ENCODE data around the gene NCKIPSD. TPM values are rescaled to one million over a fixed set of nuclear protein-coding genes. Genes with fewer than 3 reads are reported as not detected.

Gene NCKIPSD
- total RNA-seq, 2 experiments from 2014 or later, result 56.5 to 57.1 TPM

GRCh38 chr3:48684480-48685143 lies 1.1 kb downstream of the NCKIPSD start:
- H3K27ac Mint-ChIP-seq, result peak overlapping the region; percentile 88
- H3K4me3 Mint-ChIP-seq, result peak overlapping the region; percentile 83
- no peaks in the 10 kb centered on the region for H3K27me3 Mint-ChIP-seq (ENCODE audit: low read depth)
- H3K9me3 Mint-ChIP-seq (ENCODE audit: insufficient read depth), result no peaks in the 10 kb centered on the region
- DNase-seq, result no peak
- H3K4me1 Mint-ChIP-seq (ENCODE audit: low read depth), result peaks cover 44% of the 10 kb centered on the region
- ATAC-seq, result no peak
- H3K36me3 Mint-ChIP-seq (ENCODE audit: low read depth), result peaks cover 53% of the 10 kb centered on the region
- CTCF ChIA-PET, result interaction anchor here (0.8 to 2.2 kb wide), 8 partner anchors 9 to 307 kb away, joined by 3 to 7 read pairs (median 4); partner anchors contain the start of genes CELSR3 and SLC26A6
- POLR2A ChIA-PET, result interaction anchor here (0.6 to 1.3 kb wide), 5 partner anchors 17 to 655 kb away, joined by 3 to 6 read pairs (median 3); partner anchors contain the start of genes CELSR3, SLC26A6 and USP4

- H3K27ac Mint-ChIP-seq, result peak overlapping the region; percentile 67
- ChIA-PET POLR2A (interaction anchor here (1.2 to 1.3 kb wide), 2 partner anchors 21 to 49 kb away, joined by 3 read pairs; partner anchors contain the start of genes CELSR3 and SLC26A6), CTCF (interaction anchor here (0.8 to 2.2 kb wide), 7 partner anchors 9 to 283 kb away, joined by 3 to 7 read pairs (median 4); partner anchors contain the start of genes CELSR3 and SLC26A6)
- no peaks in the 10 kb centered on the region for H3K9me3 Mint-ChIP-seq (ENCODE audit: insufficient read depth)
- H3K4me3 Mint-ChIP-seq, result peak overlapping the region; percentile 83
- peaks cover 50% of the 10 kb centered on the region for H3K36me3 Mint-ChIP-seq (ENCODE audit: low read depth)
- no peak for DNase-seq
- no peak for ATAC-seq
- H3K27me3 Mint-ChIP-seq (ENCODE audit: low read depth), result no peaks in the 10 kb centered on the region
- H3K4me1 Mint-ChIP-seq (ENCODE audit: low read depth), result peaks cover 49% of the 10 kb centered on the region
These were observed 1.7 kb downstream of the NCKIPSD start for GRCh38 chr3:48684054-48684349.

- Mint-ChIP-seq H3K9me3 (ENCODE audit: insufficient read depth) (no peaks in the 10 kb centered on the region), H3K4me3 (no peak overlapping the region), H3K27me3 (ENCODE audit: low read depth) (no peaks in the 10 kb centered on the region), H3K4me1 (ENCODE audit: low read depth) (peaks cover 49% of the 10 kb centered on the region), H3K36me3 (ENCODE audit: low read depth) (peaks cover 49% of the 10 kb centered on the region), H3K27ac (no peak overlapping the region)
- DNase-seq (no peak), ATAC-seq (no peak)
- ChIA-PET POLR2A (no interaction called here), CTCF (interaction anchor here (2.2 kb wide), 1 partner anchor 19 kb away, joined by 7 read pairs; the partner anchor contains the start of gene CELSR3)
These were observed 2.9 kb downstream of the NCKIPSD start for GRCh38 chr3:48682786-48683185.

GRCh38 chr3:48681974-48682610 lies 3.6 kb downstream of the NCKIPSD start:
- ATAC-seq (no peak), DNase-seq (no peak)
- no peak overlapping the region for H3K4me3 Mint-ChIP-seq
- peaks cover 51% of the 10 kb centered on the region for H3K36me3 Mint-ChIP-seq (ENCODE audit: low read depth)
- H3K4me1 Mint-ChIP-seq (ENCODE audit: low read depth), result peaks cover 49% of the 10 kb centered on the region
- ChIA-PET CTCF (no interaction called here), POLR2A (no interaction called here)
- H3K9me3 Mint-ChIP-seq (ENCODE audit: insufficient read depth), result no peaks in the 10 kb centered on the region
- H3K27me3 Mint-ChIP-seq (ENCODE audit: low read depth), result no peaks in the 10 kb centered on the region
- H3K27ac Mint-ChIP-seq, result peak overlapping the region; percentile 43

GRCh38 chr3:48681541-48681880 lies 4.2 kb downstream of the NCKIPSD start:
- ChIA-PET CTCF (no interaction called here), POLR2A (no interaction called here)
- no peaks in the 10 kb centered on the region for H3K9me3 Mint-ChIP-seq (ENCODE audit: insufficient read depth)
- DNase-seq (no peak), ATAC-seq (no peak)
- H3K4me1 Mint-ChIP-seq (ENCODE audit: low read depth), result peaks cover 46% of the 10 kb centered on the region
- H3K27ac Mint-ChIP-seq, result no peak overlapping the region
- H3K27me3 Mint-ChIP-seq (ENCODE audit: low read depth), result no peaks in the 10 kb centered on the region
- peaks cover 49% of the 10 kb centered on the region for H3K36me3 Mint-ChIP-seq (ENCODE audit: low read depth)
- no peak overlapping the region for H3K4me3 Mint-ChIP-seq

GRCh38 chr3:48680811-48681540 lies 4.7 kb downstream of the NCKIPSD start:
- Mint-ChIP-seq H3K4me3 (no peak overlapping the region), H3K4me1 (ENCODE audit: low read depth) (peaks cover 41% of the 10 kb centered on the region), H3K9me3 (ENCODE audit: insufficient read depth) (no peaks in the 10 kb centered on the region), H3K27ac (peak overlapping the region; percentile 79), H3K27me3 (ENCODE audit: low read depth) (no peaks in the 10 kb centered on the region), H3K36me3 (ENCODE audit: low read depth) (peaks cover 51% of the 10 kb centered on the region)
- no peak for ATAC-seq
- DNase-seq, result no peak
- ChIA-PET CTCF (no interaction called here), POLR2A (interaction anchor here (0.6 kb wide), 1 partner anchor 78 kb away, joined by 3 read pairs; no protein-coding TSS in a partner anchor)

GRCh38 chr3:48679411-48680391 lies 6.0 kb downstream of the NCKIPSD start:
- Mint-ChIP-seq H3K27ac (peak overlapping the region; percentile 10), H3K36me3 (ENCODE audit: low read depth) (peaks cover 56% of the 10 kb centered on the region)

GRCh38 chr3:48678566-48679380 lies 6.9 kb downstream of the NCKIPSD start:
- POLR2A ChIA-PET, result no interaction called here
- no peak for ATAC-seq

More at GRCh38 chr3:48679411-48680391, 6.0 kb downstream of the NCKIPSD start:
- H3K4me1 Mint-ChIP-seq (ENCODE audit: low read depth), result peaks cover 37% of the 10 kb centered on the region
- H3K4me3 Mint-ChIP-seq, result no peak overlapping the region
- no peak for DNase-seq
- CTCF ChIA-PET, result no interaction called here
- no peak for ATAC-seq
- H3K9me3 Mint-ChIP-seq (ENCODE audit: insufficient read depth), result no peaks in the 10 kb centered on the region
- no peaks in the 10 kb centered on the region for H3K27me3 Mint-ChIP-seq (ENCODE audit: low read depth)
- POLR2A ChIA-PET, result no interaction called here

GRCh38 chr3:48678056-48678455 lies 7.7 kb downstream of the NCKIPSD start:
- CTCF ChIA-PET, result no interaction called here
- DNase-seq (no peak), ATAC-seq (no peak)
- H3K4me1 Mint-ChIP-seq (ENCODE audit: low read depth), result peaks cover 22% of the 10 kb centered on the region
- no peak overlapping the region for H3K27ac Mint-ChIP-seq
- H3K9me3 Mint-ChIP-seq (ENCODE audit: insufficient read depth), result no peaks in the 10 kb centered on the region
- H3K36me3 Mint-ChIP-seq (ENCODE audit: low read depth), result peaks cover 55% of the 10 kb centered on the region
- H3K4me3 Mint-ChIP-seq, result no peak overlapping the region
- no peaks in the 10 kb centered on the region for H3K27me3 Mint-ChIP-seq (ENCODE audit: low read depth)
- POLR2A ChIA-PET, result no interaction called here

More at GRCh38 chr3:48678566-48679380, 6.9 kb downstream of the NCKIPSD start:
- CTCF ChIA-PET, result no interaction called here
- H3K27me3 Mint-ChIP-seq (ENCODE audit: low read depth), result no peaks in the 10 kb centered on the region
- no peak for DNase-seq
- H3K9me3 Mint-ChIP-seq (ENCODE audit: insufficient read depth), result no peaks in the 10 kb centered on the region
- H3K4me3 Mint-ChIP-seq, result no peak overlapping the region
- H3K4me1 Mint-ChIP-seq (ENCODE audit: low read depth), result peaks cover 27% of the 10 kb centered on the region
- peaks cover 58% of the 10 kb centered on the region for H3K36me3 Mint-ChIP-seq (ENCODE audit: low read depth)
- peak overlapping the region; percentile 10 for H3K27ac Mint-ChIP-seq

- Mint-ChIP-seq H3K27ac (no peak overlapping the region), H3K36me3 (ENCODE audit: low read depth) (peaks cover 46% of the 10 kb centered on the region), H3K9me3 (ENCODE audit: insufficient read depth) (no peaks in the 10 kb centered on the region), H3K4me1 (ENCODE audit: low read depth) (peaks cover 4% of the 10 kb centered on the region), H3K27me3 (ENCODE audit: low read depth) (no peaks in the 10 kb centered on the region), H3K4me3 (no peak overlapping the region)
- CTCF ChIA-PET, result no interaction called here
- DNase-seq (no peak), ATAC-seq (no peak)
- POLR2A ChIA-PET, result interaction anchor here (1.4 kb wide), 1 partner anchor 10 kb away, joined by 4 read pairs; no protein-coding TSS in a partner anchor
These were observed 11.2 kb downstream of the NCKIPSD start for GRCh38 chr3:48674505-48674904.
